CD4-positive, CD25-positive, alpha-beta regulatory T cell (primary cell): ENCODE measurements around the gene CNTNAP2. TPM values are rescaled to one million over a fixed set of nuclear protein-coding genes. Genes with fewer than 3 reads are reported as not detected.

ENCODE experiments used
- ATAC-seq, 2 donors: fragments of 150-1000 bp; cut with Tn5 transposase; one replicate each; pipeline ENCODE4 v1.10.0; 2021; ENCODE audit warnings: low read depth in 2 of 2, moderate number of reproducible peaks in 2 of 2, moderate library complexity in 1 of 2
- DNase-seq, 3 donors: peaks; one replicate each; pipeline versions ENCODE4 v3.0.0 to v3.0.0-alpha.2; 2012 to 2022; ENCODE audit warnings: mixed read lengths in 1 of 3
- H3K27ac ChIP-seq: one replicate; pipeline ENCODE4 v1.7.0; 2013; ENCODE audit warnings: mild to moderate bottlenecking, low read length; ENCODE audit not compliant: insufficient read depth, poor library complexity, severe bottlenecking
- H3K27me3 ChIP-seq: one replicate; pipeline ENCODE4 v1.7.0; 2013; ENCODE audit warnings: low read length; ENCODE audit not compliant: control insufficient read depth, insufficient read depth
- H3K36me3 ChIP-seq: one replicate; pipeline ENCODE4 v1.7.0; 2013; ENCODE audit warnings: mild to moderate bottlenecking, low read length, moderate library complexity; ENCODE audit not compliant: control insufficient read depth, insufficient read depth
- H3K4me1 ChIP-seq: 2 replicates; pipeline ENCODE4 v1.7.0; 2013; ENCODE audit warnings: mild to moderate bottlenecking, low read length; ENCODE audit not compliant: insufficient read depth, control insufficient read depth, poor library complexity, severe bottlenecking
- H3K4me3 ChIP-seq: one replicate; pipeline ENCODE4 v1.7.0; 2013; ENCODE audit warnings: low read depth, mild to moderate bottlenecking, low read length, moderate library complexity
- H3K9me3 ChIP-seq, 2 experiments: 1 replicate in 1 of 2; 2 replicates in 1 of 2; pipeline ENCODE4 v1.7.0; 2013; ENCODE audit warnings: low read length in 2 of 2, mild to moderate bottlenecking in 1 of 2, moderate library complexity in 1 of 2; ENCODE audit not compliant: control insufficient read depth in 2 of 2
- H3K27ac Mint-ChIP-seq, 3 donors: one replicate each; pipeline ENCODE4 v1.8.0; 2020 to 2022; ENCODE audit warnings: mild to moderate bottlenecking in 3 of 3, mixed read lengths in 3 of 3, moderate library complexity in 2 of 3
- H3K27me3 Mint-ChIP-seq: one replicate; pipeline ENCODE4 v1.8.0; 2022; ENCODE audit warnings: mild to moderate bottlenecking, mixed read lengths
- H3K36me3 Mint-ChIP-seq: one replicate; pipeline ENCODE4 v1.8.0; 2020; ENCODE audit warnings: mixed read lengths
- H3K4me1 Mint-ChIP-seq, 4 donors: one replicate each; pipeline ENCODE4 v1.8.0; 2020 to 2022; ENCODE audit warnings: mixed read lengths in 4 of 4, mild to moderate bottlenecking in 1 of 4
- H3K4me3 Mint-ChIP-seq, 4 donors: one replicate each; pipeline ENCODE4 v1.8.0; 2020 to 2022; ENCODE audit warnings: mild to moderate bottlenecking in 4 of 4, mixed read lengths in 4 of 4, moderate library complexity in 3 of 4
- H3K9me3 Mint-ChIP-seq, 7 donors: one replicate each; pipeline ENCODE4 v1.8.0; 2020 to 2022; ENCODE audit warnings: mixed read lengths in 7 of 7, mild to moderate bottlenecking in 3 of 7, moderate library complexity in 2 of 7
- polyA plus RNA-seq, 4 donors: library from polyadenylated mRNA; unstranded; fragments of 300-500 nt; fragmentation: Illumina TruSeq; gene quantifications; one replicate each; pipeline ENCODE4 v1.2.3, GENCODE V29; 2021
- total RNA-seq: library from RNA; stranded (reverse); gene quantifications from one replicate; pipeline ENCODE4 v1.2.3, GENCODE V29; 2022

The CNTNAP2 gene
- total and polyA plus RNA-seq, 5 donors from 2014 or later, result 0.02 to 0.15 TPM; not detected in 3

- DNase-seq (no peak), ATAC-seq (no peak)
- Mint-ChIP-seq H3K36me3 (no peaks in the 10 kb centered on the region), H3K27me3 (no peaks in the 10 kb centered on the region), H3K4me3 (no peak overlapping the region), H3K9me3 (peaks cover 3 to 20% (median 5%) of the 10 kb centered on the region in 7 donors), H3K27ac (no peak overlapping the region), H3K4me1 (no peaks in the 10 kb centered on the region)
- no peaks in the 10 kb centered on the region for H3K9me3 ChIP-seq
- H3K27ac ChIP-seq, result no peak overlapping the region
- H3K27me3 ChIP-seq, result no peaks in the 10 kb centered on the region
- no peaks in the 10 kb centered on the region for H3K36me3 ChIP-seq
- no peaks in the 10 kb centered on the region for H3K4me1 ChIP-seq
- no peak overlapping the region for H3K4me3 ChIP-seq
Measured at GRCh38 chr7:146982482-146982881, 865.9 kb downstream of the CNTNAP2 start.

GRCh38 chr7:146991596-146991995 lies 875.0 kb downstream of the CNTNAP2 start:
- Histone ChIP-seq H3K4me3 (no peak overlapping the region), H3K27ac (no peak overlapping the region), H3K9me3 (no peaks in the 10 kb centered on the region), H3K36me3 (no peaks in the 10 kb centered on the region), H3K4me1 (no peaks in the 10 kb centered on the region), H3K27me3 (no peaks in the 10 kb centered on the region)
- Mint-ChIP-seq H3K27me3 (no peaks in the 10 kb centered on the region), H3K4me3 (no peak overlapping the region), H3K9me3 (peaks cover 2 to 36% (median 4%) of the 10 kb centered on the region in 7 donors), H3K4me1 (no peaks in the 10 kb centered on the region), H3K27ac (no peak overlapping the region), H3K36me3 (no peaks in the 10 kb centered on the region)
- ATAC-seq (no peak), DNase-seq (no peak)

GRCh38 chr7:146993764-146994163 lies 877.2 kb downstream of the CNTNAP2 start:
- H3K4me1 Mint-ChIP-seq, result no peaks in the 10 kb centered on the region
- H3K4me3 Mint-ChIP-seq, result no peak overlapping the region
- DNase-seq (no peak), ATAC-seq (no peak)
- Histone ChIP-seq H3K27ac (no peak overlapping the region), H3K27me3 (no peaks in the 10 kb centered on the region), H3K9me3 (no peaks in the 10 kb centered on the region), H3K36me3 (no peaks in the 10 kb centered on the region), H3K4me1 (no peaks in the 10 kb centered on the region), H3K4me3 (no peak overlapping the region)
- H3K27me3 Mint-ChIP-seq, result no peaks in the 10 kb centered on the region
- no peak overlapping the region for H3K27ac Mint-ChIP-seq
- no peaks in the 10 kb centered on the region for H3K36me3 Mint-ChIP-seq
- H3K9me3 Mint-ChIP-seq, result peaks cover 2 to 30% (median 9%) of the 10 kb centered on the region in 7 donors

- peaks cover 0 to 17% (median 4%) of the 10 kb centered on the region in 7 donors for H3K9me3 Mint-ChIP-seq
Measured at GRCh38 chr7:147008530-147008929, 891.9 kb downstream of the CNTNAP2 start.

GRCh38 chr7:147012666-147013065 lies 896.1 kb downstream of the CNTNAP2 start:
- H3K36me3 Mint-ChIP-seq, result no peaks in the 10 kb centered on the region
- no peaks in the 10 kb centered on the region for H3K36me3 ChIP-seq
- H3K27ac ChIP-seq, result no peak overlapping the region
- DNase-seq (no peak), ATAC-seq (no peak)
- peaks cover 0 to 28% (median 5%) of the 10 kb centered on the region in 7 donors for H3K9me3 Mint-ChIP-seq
- H3K27ac Mint-ChIP-seq, result no peak overlapping the region
- no peaks in the 10 kb centered on the region for H3K27me3 ChIP-seq
- no peak overlapping the region for H3K4me3 ChIP-seq
- no peaks in the 10 kb centered on the region for H3K27me3 Mint-ChIP-seq
- H3K4me3 Mint-ChIP-seq, result no peak overlapping the region
- no peaks in the 10 kb centered on the region for H3K9me3 ChIP-seq
- H3K4me1 Mint-ChIP-seq, result no peaks in the 10 kb centered on the region
- no peaks in the 10 kb centered on the region for H3K4me1 ChIP-seq

More at GRCh38 chr7:147008530-147008929, 891.9 kb downstream of the CNTNAP2 start:
- H3K36me3 ChIP-seq, result no peaks in the 10 kb centered on the region
- H3K27ac ChIP-seq, result no peak overlapping the region
- Mint-ChIP-seq H3K4me1 (no peaks in the 10 kb centered on the region), H3K36me3 (no peaks in the 10 kb centered on the region), H3K27me3 (no peaks in the 10 kb centered on the region), H3K27ac (no peak overlapping the region), H3K4me3 (no peak overlapping the region)
- no peak overlapping the region for H3K4me3 ChIP-seq
- no peak for ATAC-seq
- H3K27me3 ChIP-seq, result no peaks in the 10 kb centered on the region
- H3K4me1 ChIP-seq, result no peaks in the 10 kb centered on the region
- no peak for DNase-seq
- no peaks in the 10 kb centered on the region for H3K9me3 ChIP-seq

- Mint-ChIP-seq H3K27me3 (no peaks in the 10 kb centered on the region), H3K4me3 (no peak overlapping the region), H3K9me3 (peaks cover 0 to 27% (median 5%) of the 10 kb centered on the region in 7 donors), H3K36me3 (no peaks in the 10 kb centered on the region), H3K27ac (no peak overlapping the region), H3K4me1 (no peaks in the 10 kb centered on the region)
- no peak overlapping the region for H3K27ac ChIP-seq
- H3K4me3 ChIP-seq, result no peak overlapping the region
- no peaks in the 10 kb centered on the region for H3K4me1 ChIP-seq
- DNase-seq, result no peak
- no peak for ATAC-seq
- H3K9me3 ChIP-seq, result no peaks in the 10 kb centered on the region
- H3K27me3 ChIP-seq, result no peaks in the 10 kb centered on the region
- H3K36me3 ChIP-seq, result no peaks in the 10 kb centered on the region
Measured at GRCh38 chr7:147013825-147014224, 897.2 kb downstream of the CNTNAP2 start.

- Mint-ChIP-seq H3K4me3 (no peak overlapping the region), H3K36me3 (no peaks in the 10 kb centered on the region)
- no peak for DNase-seq
Measured at GRCh38 chr7:147014286-147014955, 897.8 kb downstream of the CNTNAP2 start.

GRCh38 chr7:147015999-147016398 lies 899.4 kb downstream of the CNTNAP2 start:
- Histone ChIP-seq H3K9me3 (no peaks in the 10 kb centered on the region), H3K4me1 (no peaks in the 10 kb centered on the region), H3K27me3 (no peaks in the 10 kb centered on the region), H3K4me3 (no peak overlapping the region), H3K27ac (no peak overlapping the region), H3K36me3 (no peaks in the 10 kb centered on the region)
- H3K9me3 Mint-ChIP-seq, result peaks cover 0 to 20% (median 4%) of the 10 kb centered on the region in 7 donors
- H3K27ac Mint-ChIP-seq, result no peak overlapping the region
- DNase-seq (no peak), ATAC-seq (no peak)
- no peaks in the 10 kb centered on the region for H3K36me3 Mint-ChIP-seq
- no peak overlapping the region for H3K4me3 Mint-ChIP-seq
- H3K4me1 Mint-ChIP-seq, result no peaks in the 10 kb centered on the region
- no peaks in the 10 kb centered on the region for H3K27me3 Mint-ChIP-seq

More at GRCh38 chr7:147014286-147014955, 897.8 kb downstream of the CNTNAP2 start:
- H3K36me3 ChIP-seq, result no peaks in the 10 kb centered on the region
- no peak for ATAC-seq
- no peak overlapping the region for H3K4me3 ChIP-seq
- H3K4me1 ChIP-seq, result no peaks in the 10 kb centered on the region
- Mint-ChIP-seq H3K9me3 (peaks cover 0 to 24% (median 4%) of the 10 kb centered on the region in 7 donors), H3K27me3 (no peaks in the 10 kb centered on the region), H3K4me1 (no peaks in the 10 kb centered on the region), H3K27ac (peak overlapping the region in 1 of 3 donors; percentile 45)
- no peak overlapping the region for H3K27ac ChIP-seq
- H3K9me3 ChIP-seq, result no peaks in the 10 kb centered on the region
- H3K27me3 ChIP-seq, result no peaks in the 10 kb centered on the region
